Skeletal muscle cell (primary cell): ENCODE results near the gene SPRYD4.
"Not testable (repeated sequence)": the region's sequence is repeated elsewhere in the genome, so short reads cannot be mapped to it uniquely, and the experiment has no call there.

Source experiments
- DNase-seq: peaks from one replicate; pipeline ENCODE4 v3.0.0-alpha.2; 2010; ENCODE audit warnings: low read depth
- H3K4me3 ChIP-seq: 2 replicates; pipeline ENCODE4 v1.5.1; 2011; ENCODE audit warnings: low read depth, mild to moderate bottlenecking, control low read depth, low read length, moderate library complexity

SPRYD4 gene

GRCh38 chr12:56469007-56469930 lies 891 bp downstream of the SPRYD4 start:
- peak overlapping the region; percentile 90 for H3K4me3 ChIP-seq
- no peak for DNase-seq

GRCh38 chr12:56474389-56474788 lies 6.0 kb downstream of the SPRYD4 start:
- no peak for DNase-seq
- no peak overlapping the region for H3K4me3 ChIP-seq

- no peak overlapping the region for H3K4me3 ChIP-seq
- no peak for DNase-seq
Measured at GRCh38 chr12:56476143-56476542, 7.8 kb downstream of the SPRYD4 start.

GRCh38 chr12:56476972-56477432 lies 8.6 kb downstream of the SPRYD4 start:
- no peak overlapping the region for H3K4me3 ChIP-seq
- DNase-seq: no peak

- no peak for DNase-seq
- H3K4me3 ChIP-seq: no peak overlapping the region
Measured at GRCh38 chr12:56477521-56478225, 9.3 kb downstream of the SPRYD4 start.

- H3K4me3 ChIP-seq: no peak overlapping the region
- DNase-seq: no peak
Measured at GRCh38 chr12:56479625-56480024, 11.2 kb downstream of the SPRYD4 start.

- H3K4me3 ChIP-seq: no peak overlapping the region
- DNase-seq: no peak
Measured at GRCh38 chr12:56484566-56484965, 16.2 kb downstream of the SPRYD4 start.

- DNase-seq: no peak
- H3K4me3 ChIP-seq: no peak overlapping the region
Measured at GRCh38 chr12:56486694-56487093, 18.3 kb downstream of the SPRYD4 start.

GRCh38 chr12:56487448-56488040 lies 19.2 kb downstream of the SPRYD4 start:
- peak overlapping the region; percentile 57 for H3K4me3 ChIP-seq
- DNase-seq: no peak

GRCh38 chr12:56488041-56488955 lies 19.9 kb downstream of the SPRYD4 start, which contains the start of gene GLS2:
TSS of gene GLS2 (minus strand) at chr12:56488161. CDS start at chr12:56488118, 43 bp downstream.
- H3K4me3 ChIP-seq: peak within 1 kb of the TSS; percentile 57
- DNase-seq: peak; percentile 31

GRCh38 chr12:56490360-56490759 lies 22.0 kb downstream of the SPRYD4 start:
- DNase-seq: no peak
- no peak overlapping the region for H3K4me3 ChIP-seq

GRCh38 chr12:56493409-56494105 lies 25.2 kb downstream of the SPRYD4 start:
- not testable (repeated sequence) for DNase-seq, H3K4me3 ChIP-seq

GRCh38 chr12:56494106-56494415 lies 25.7 kb downstream of the SPRYD4 start:
- not testable (repeated sequence) for H3K4me3 ChIP-seq

GRCh38 chr12:56494481-56494880 lies 26.1 kb downstream of the SPRYD4 start:
- not testable (repeated sequence) for H3K4me3 ChIP-seq, DNase-seq

More at GRCh38 chr12:56494106-56494415, 25.7 kb downstream of the SPRYD4 start:
- not testable (repeated sequence) for DNase-seq

GRCh38 chr12:56496704-56497103 lies 28.3 kb downstream of the SPRYD4 start:
- DNase-seq, H3K4me3 ChIP-seq: not testable (repeated sequence)

- H3K4me3 ChIP-seq, DNase-seq: not testable (repeated sequence)
Measured at GRCh38 chr12:56498126-56498902, 29.9 kb downstream of the SPRYD4 start.

GRCh38 chr12:56499452-56499851 lies 31.1 kb downstream of the SPRYD4 start:
- not testable (repeated sequence) for DNase-seq, H3K4me3 ChIP-seq

GRCh38 chr12:56499879-56500278 lies 31.5 kb downstream of the SPRYD4 start:
- H3K4me3 ChIP-seq: not testable (repeated sequence)

More at GRCh38 chr12:56499879-56500278, 31.5 kb downstream of the SPRYD4 start:
- not testable (repeated sequence) for DNase-seq
